Thymus (tissue), 11 donors: Measurements from ENCODE around the gene RLN1. TPM values are rescaled to one million over a fixed set of nuclear protein-coding genes. Genes with fewer than 3 reads are reported as not detected.
A peak's percentile ranks its signal among the peaks of the same experiment; 100 is the strongest.

ENCODE experiments used
- DNase-seq, 9 donors: peaks; one replicate each; pipeline ENCODE4 v3.0.0-alpha.2; 2013; ENCODE audit warnings: low spot score in 9 of 9, low read depth in 6 of 9, missing footprints in 1 of 9
- H3K27ac ChIP-seq, 2 donors: one replicate each; pipeline ENCODE4 v1.5.1; 2013; ENCODE audit warnings: control low read depth in 1 of 2, low read depth in 1 of 2, low read length in 1 of 2, mild to moderate bottlenecking in 1 of 2, moderate library complexity in 1 of 2
- H3K27me3 ChIP-seq, 2 donors: one replicate each; pipeline ENCODE4 v1.5.1; 2013; ENCODE audit warnings: low read length in 1 of 2; ENCODE audit not compliant: control insufficient read depth in 2 of 2, insufficient read depth in 1 of 2
- H3K36me3 ChIP-seq, 2 donors: one replicate each; pipeline ENCODE4 v1.5.1; 2013; ENCODE audit warnings: low read length in 1 of 2, mild to moderate bottlenecking in 1 of 2, moderate library complexity in 1 of 2; ENCODE audit not compliant: control insufficient read depth in 2 of 2, insufficient read depth in 2 of 2
- H3K4me1 ChIP-seq, 2 donors: one replicate each; pipeline ENCODE4 v1.5.1; 2013; ENCODE audit warnings: low read length in 2 of 2; ENCODE audit not compliant: control insufficient read depth in 2 of 2, insufficient read depth in 2 of 2
- H3K4me3 ChIP-seq, 2 donors: one replicate each; pipeline ENCODE4 v1.5.1; 2013; ENCODE audit warnings: low read length in 2 of 2, control low read depth in 1 of 2, mild to moderate bottlenecking in 1 of 2
- H3K9me3 ChIP-seq, 2 donors: one replicate each; pipeline ENCODE4 v1.5.1; 2013; ENCODE audit warnings: low read length in 1 of 2, mild to moderate bottlenecking in 1 of 2; ENCODE audit not compliant: control insufficient read depth in 2 of 2, insufficient read depth in 1 of 2
- WGBS: extraction: QIAGEN DNeasy Blood & Tissue Kit; methylation state at CpG from one replicate; pipeline ENCODE4 v1.1.7; 2013; 5-methylcytosine and 5-hydroxymethylcytosine counted together
- polyA plus RNA-seq: library from polyadenylated mRNA; stranded (reverse); fragments of 200-250 nt; gene quantifications from one replicate; pipeline ENCODE4 v1.2.3, GENCODE V29; 2013
- total RNA-seq: library from RNA; stranded (reverse); fragments of 120-200 nt; gene quantifications from one replicate; pipeline ENCODE4 v1.2.4, GENCODE V29; 2013
- donor health status: healthy.

RLN1 gene
- total and polyA plus RNA-seq, 2 donors, result 1.3 to 3.6 TPM

DNA sequence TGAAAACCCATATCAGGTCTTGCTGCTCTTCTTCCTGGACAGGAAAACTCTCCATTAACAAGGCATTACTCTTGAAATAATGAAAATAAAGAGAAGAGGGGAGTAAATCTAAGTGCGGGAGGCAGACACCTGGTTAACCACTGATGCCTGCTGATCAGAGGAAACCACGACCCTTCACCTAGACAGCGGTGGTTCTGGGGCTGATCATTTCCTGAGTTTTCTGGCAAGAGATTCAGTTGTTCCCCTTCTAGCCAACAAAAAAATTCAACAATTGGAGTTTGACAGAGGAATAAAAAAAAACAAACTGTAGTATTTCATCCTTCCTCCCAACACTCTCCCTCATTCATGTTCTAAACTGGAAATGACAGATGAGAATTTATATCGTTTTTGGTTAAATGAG, 38.1 kb downstream of the RLN1 start:
- 3% methylated on average over 4 of the region's 4 CpGs for WGBS
- Histone ChIP-seq H3K27ac (no peak overlapping the region), H3K4me1 (peaks cover 0 to 4% of the 10 kb centered on the region in 2 donors), H3K36me3 (no peaks in the 10 kb centered on the region), H3K27me3 (no peaks in the 10 kb centered on the region), H3K4me3 (no peak overlapping the region), H3K9me3 (no peaks in the 10 kb centered on the region)
- DNase-seq, result peak in 4 of 9 donors; percentile 6 to 49 (median 10)

DNA sequence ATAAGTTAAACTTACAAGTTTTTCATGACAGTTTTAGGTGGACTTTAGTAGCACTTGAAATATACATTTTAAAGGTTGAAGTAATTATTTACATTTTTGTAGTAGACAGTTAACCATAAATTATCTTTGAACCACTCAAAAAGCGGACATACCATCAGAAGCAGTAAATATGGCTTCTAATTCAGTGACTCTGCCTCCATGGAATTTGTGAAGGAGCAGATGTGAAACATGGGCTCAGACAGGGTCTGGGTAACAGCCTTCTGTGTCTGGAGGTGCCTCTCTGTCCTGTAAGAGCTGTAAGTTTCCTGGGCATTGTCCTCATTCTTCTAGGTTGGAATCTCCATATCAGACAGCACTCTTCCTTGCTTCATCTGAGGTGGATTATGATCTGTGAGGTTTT, 47.5 kb downstream of the RLN1 start:
- H3K36me3 ChIP-seq, result no peaks in the 10 kb centered on the region
- H3K9me3 ChIP-seq, result no peaks in the 10 kb centered on the region
- DNase-seq, result no peak
- no peaks in the 10 kb centered on the region for H3K4me1 ChIP-seq
- 99% methylated on average over 1 of the region's 1 CpG for WGBS
- H3K27me3 ChIP-seq, result no peaks in the 10 kb centered on the region
- H3K4me3 ChIP-seq, result no peak overlapping the region
- no peak overlapping the region for H3K27ac ChIP-seq

DNA sequence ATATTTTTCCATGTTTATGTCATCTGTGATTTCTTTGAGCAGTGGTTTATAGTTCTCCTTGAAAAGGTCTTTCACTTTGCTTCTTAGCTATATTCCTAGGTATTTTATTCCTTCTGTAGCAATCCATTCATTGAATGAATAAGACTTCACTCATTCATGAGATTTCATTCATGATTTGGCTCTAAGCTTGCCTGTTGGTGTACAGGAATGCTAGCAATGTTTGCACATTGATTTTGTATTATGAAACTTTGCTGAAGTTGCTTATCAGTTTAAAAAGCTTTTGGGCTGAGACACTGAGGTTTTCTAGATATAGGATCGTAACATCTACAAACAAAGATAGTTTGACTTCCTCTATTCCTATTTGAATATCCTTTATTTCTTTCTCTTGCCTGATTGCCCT, 51.1 kb downstream of the RLN1 start:
- H3K36me3 ChIP-seq, result no peaks in the 10 kb centered on the region
- WGBS, result 37% methylated on average over 1 of the region's 1 CpG
- H3K4me1 ChIP-seq, result no peaks in the 10 kb centered on the region
- no peak for DNase-seq
- H3K27ac ChIP-seq, result no peak overlapping the region
- no peak overlapping the region for H3K4me3 ChIP-seq
- H3K27me3 ChIP-seq, result no peaks in the 10 kb centered on the region
- H3K9me3 ChIP-seq, result no peaks in the 10 kb centered on the region

DNA sequence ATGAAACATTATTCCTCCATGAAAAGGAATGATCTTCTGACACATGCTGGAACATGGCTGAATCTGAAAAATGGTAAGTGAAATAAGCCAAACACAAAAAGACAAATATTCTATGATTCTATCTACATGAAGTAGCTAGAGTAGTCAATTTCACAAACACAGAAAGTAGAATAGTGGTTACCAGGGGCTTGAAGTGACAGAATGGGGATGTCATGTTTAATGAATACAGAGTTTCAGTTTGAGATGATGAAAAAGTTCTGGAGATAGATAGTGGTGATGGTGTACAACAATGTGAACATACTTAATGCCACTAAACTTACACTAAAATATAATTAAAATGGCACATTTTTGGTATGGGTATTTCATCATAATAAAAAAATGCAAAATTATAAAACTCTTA, 53.4 kb downstream of the RLN1 start:
- Histone ChIP-seq H3K36me3 (no peaks in the 10 kb centered on the region), H3K27ac (no peak overlapping the region), H3K27me3 (no peaks in the 10 kb centered on the region), H3K4me1 (no peaks in the 10 kb centered on the region), H3K9me3 (no peaks in the 10 kb centered on the region), H3K4me3 (no peak overlapping the region)
- no peak for DNase-seq

Other genes starting within 250 kb of the RLN1 start
- gene INSL6, start 154.2 kb downstream of the RLN1 start, total RNA-seq, result not detected
- gene INSL6, start 154.2 kb downstream of the RLN1 start, polyA plus RNA-seq, result not detected
- gene INSL4, start 108.5 kb downstream of the RLN1 start, total RNA-seq, result 0.05 TPM
- gene INSL4, start 108.5 kb downstream of the RLN1 start, polyA plus RNA-seq, result 0.18 TPM
- gene RLN2, start 35.2 kb downstream of the RLN1 start, total RNA-seq, result 5.2 TPM
- gene RLN2, start 35.2 kb downstream of the RLN1 start, polyA plus RNA-seq, result 3.1 TPM
- 53.7 TPM for gene PLGRKT, start 98.0 kb upstream of the RLN1 start, total RNA-seq
- gene PLGRKT, start 98.0 kb upstream of the RLN1 start, polyA plus RNA-seq, result 38.8 TPM
- 21.7 TPM for gene CD274, start 110.7 kb upstream of the RLN1 start, total RNA-seq
- gene CD274, start 110.7 kb upstream of the RLN1 start, polyA plus RNA-seq, result 10.9 TPM
- gene PDCD1LG2, start 170.7 kb upstream of the RLN1 start, total RNA-seq, result 8.2 TPM
- gene PDCD1LG2, start 170.7 kb upstream of the RLN1 start, polyA plus RNA-seq, result 3.4 TPM